Mucosa of stomach (tissue), 1 donor: ENCODE data around the gene MAPK10.

Experiments used
- H3K27me3 ChIP-seq: one replicate; pipeline ENCODE4 v1.7.0; 2013; ENCODE audit warnings: mild to moderate bottlenecking, low read length; ENCODE audit not compliant: control insufficient read depth, insufficient read depth
- H3K36me3 ChIP-seq: one replicate; pipeline ENCODE4 v1.7.0; 2013; ENCODE audit warnings: low read length; ENCODE audit not compliant: control insufficient read depth, insufficient read depth
- H3K4me1 ChIP-seq: one replicate; pipeline ENCODE4 v1.7.0; 2013; ENCODE audit warnings: mild to moderate bottlenecking, low read length; ENCODE audit not compliant: control insufficient read depth, insufficient read depth
- H3K4me3 ChIP-seq: one replicate; pipeline ENCODE4 v1.7.0; 2013; ENCODE audit warnings: low read length
- H3K9ac ChIP-seq: one replicate; pipeline ENCODE4 v1.7.0; 2013; ENCODE audit warnings: mild to moderate bottlenecking, low read length, moderate library complexity
- H3K9me3 ChIP-seq: one replicate; pipeline ENCODE4 v1.7.0; 2013; ENCODE audit warnings: mild to moderate bottlenecking, low read length, moderate library complexity; ENCODE audit not compliant: control insufficient read depth
- donor health status: Pancreatic carcinoma.

MAPK10 gene

GRCh38 chr4:86269354-86269753, 90.5 kb downstream of the MAPK10 start:
- Histone ChIP-seq H3K36me3 (no peaks in the 10 kb centered on the region), H3K4me3 (no peak overlapping the region), H3K9me3 (no peaks in the 10 kb centered on the region), H3K4me1 (no peaks in the 10 kb centered on the region), H3K9ac (no peak overlapping the region), H3K27me3 (no peaks in the 10 kb centered on the region)

DNA sequence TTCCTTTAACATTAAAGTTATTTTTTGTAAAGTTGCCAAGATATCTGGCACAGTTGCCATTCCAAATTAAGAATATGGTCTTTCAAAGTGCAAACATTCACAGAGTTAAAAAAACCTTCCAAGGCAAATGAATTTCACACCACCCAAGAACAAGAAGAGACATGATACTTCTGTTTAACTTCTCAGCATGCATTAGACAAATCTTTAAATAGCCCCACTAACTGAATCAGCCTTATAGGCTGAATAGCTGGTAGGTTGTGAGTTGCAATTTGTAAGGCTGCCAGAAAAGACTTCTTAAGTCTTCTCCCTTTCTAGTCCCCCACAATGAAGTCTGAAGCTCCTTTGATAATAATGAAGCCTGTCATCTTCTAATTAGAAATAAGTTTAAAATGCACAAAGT, 95.6 kb downstream of the MAPK10 start:
- no peaks in the 10 kb centered on the region for H3K9me3 ChIP-seq
- H3K9ac ChIP-seq = no peak overlapping the region
- no peaks in the 10 kb centered on the region for H3K36me3 ChIP-seq
- no peaks in the 10 kb centered on the region for H3K4me1 ChIP-seq
- H3K4me3 ChIP-seq = no peak overlapping the region
- no peaks in the 10 kb centered on the region for H3K27me3 ChIP-seq

DNA sequence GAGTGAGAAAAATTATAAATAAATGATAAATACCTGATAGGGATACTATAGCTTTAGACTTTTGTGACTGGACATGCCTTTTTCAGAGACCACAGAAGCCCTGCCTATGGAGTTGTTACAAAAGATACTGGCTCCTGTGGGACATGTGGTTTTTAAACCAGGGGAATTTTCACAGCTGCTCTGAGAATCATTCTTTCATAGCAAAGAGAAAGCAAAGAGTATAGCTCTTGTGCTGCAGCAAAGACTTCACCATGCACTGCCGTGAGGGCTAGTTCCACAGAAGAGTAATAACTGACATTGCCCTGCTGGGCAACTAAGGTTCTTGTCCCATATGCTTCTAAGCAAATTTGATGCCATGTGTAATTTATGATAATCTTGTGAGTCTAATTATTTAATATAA, 98.2 kb downstream of the MAPK10 start:
- H3K4me1 ChIP-seq = no peaks in the 10 kb centered on the region
- H3K27me3 ChIP-seq = no peaks in the 10 kb centered on the region
- no peaks in the 10 kb centered on the region for H3K36me3 ChIP-seq
- no peaks in the 10 kb centered on the region for H3K9me3 ChIP-seq
- no peak overlapping the region for H3K9ac ChIP-seq
- no peak overlapping the region for H3K4me3 ChIP-seq

DNA sequence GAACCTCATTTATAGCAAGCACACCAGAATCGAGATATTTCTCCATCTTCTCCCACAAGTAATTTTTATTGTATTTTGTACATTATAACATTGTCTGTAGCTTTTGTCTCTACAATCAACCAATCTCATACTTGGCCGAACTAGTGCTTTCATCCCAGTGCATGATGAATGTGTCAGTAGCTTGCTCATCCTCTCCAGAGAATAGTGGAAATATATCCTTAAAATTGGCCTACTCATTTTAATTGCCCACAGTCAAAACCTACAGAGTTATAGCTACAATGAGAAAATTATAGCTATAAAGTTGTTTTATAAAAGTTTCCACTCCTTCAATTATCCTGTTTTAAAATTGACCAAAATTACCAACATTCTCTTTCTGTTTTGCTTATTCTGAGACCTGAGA, 103.8 kb downstream of the MAPK10 start:
- Histone ChIP-seq H3K4me3 (no peak overlapping the region), H3K9me3 (no peaks in the 10 kb centered on the region), H3K4me1 (no peaks in the 10 kb centered on the region), H3K9ac (no peak overlapping the region), H3K36me3 (no peaks in the 10 kb centered on the region), H3K27me3 (no peaks in the 10 kb centered on the region)

DNA sequence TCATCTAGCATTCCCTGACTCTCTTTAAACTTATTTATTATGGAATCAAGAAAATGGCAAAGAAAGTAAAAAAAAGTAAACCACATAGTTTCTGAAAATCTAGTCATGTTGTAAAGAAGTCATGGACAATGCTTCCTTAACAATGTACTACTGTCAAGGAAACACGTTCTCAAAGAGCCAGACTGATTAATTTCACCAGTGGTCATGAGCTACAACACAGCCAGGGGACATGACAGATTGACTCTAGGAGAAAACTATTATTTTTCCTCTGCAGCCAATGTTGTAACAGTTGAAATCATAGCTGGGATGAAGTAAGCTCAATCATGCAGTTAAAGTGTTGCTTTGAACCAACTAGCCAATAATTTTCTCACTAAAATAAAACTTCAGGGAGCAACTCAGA, 109.2 kb downstream of the MAPK10 start:
- Histone ChIP-seq H3K4me1 (no peaks in the 10 kb centered on the region), H3K9me3 (no peaks in the 10 kb centered on the region), H3K9ac (no peak overlapping the region), H3K27me3 (no peaks in the 10 kb centered on the region), H3K4me3 (no peak overlapping the region), H3K36me3 (no peaks in the 10 kb centered on the region)

DNA sequence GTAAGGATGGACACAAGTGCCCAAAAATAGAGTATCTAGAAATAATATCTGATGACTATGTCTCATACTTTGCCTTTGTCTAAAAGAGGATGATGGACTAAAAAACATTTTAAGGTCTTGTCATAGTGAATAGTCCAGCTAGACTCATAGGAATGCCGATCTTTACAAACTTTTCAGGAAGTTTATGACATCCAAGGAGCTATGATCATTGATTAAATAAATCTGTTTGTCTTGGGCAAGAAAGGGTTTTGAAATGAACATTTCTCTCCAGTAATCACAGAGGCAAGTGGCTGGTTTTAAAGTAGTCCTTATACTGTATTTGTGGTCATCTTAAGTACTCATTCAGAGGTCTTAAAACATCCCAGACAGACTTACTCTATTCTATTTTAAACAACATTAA, 109.8 kb downstream of the MAPK10 start:
- no peaks in the 10 kb centered on the region for H3K4me1 ChIP-seq
- no peaks in the 10 kb centered on the region for H3K27me3 ChIP-seq
- H3K9ac ChIP-seq = no peak overlapping the region
- no peaks in the 10 kb centered on the region for H3K9me3 ChIP-seq
- no peak overlapping the region for H3K4me3 ChIP-seq
- no peaks in the 10 kb centered on the region for H3K36me3 ChIP-seq

DNA sequence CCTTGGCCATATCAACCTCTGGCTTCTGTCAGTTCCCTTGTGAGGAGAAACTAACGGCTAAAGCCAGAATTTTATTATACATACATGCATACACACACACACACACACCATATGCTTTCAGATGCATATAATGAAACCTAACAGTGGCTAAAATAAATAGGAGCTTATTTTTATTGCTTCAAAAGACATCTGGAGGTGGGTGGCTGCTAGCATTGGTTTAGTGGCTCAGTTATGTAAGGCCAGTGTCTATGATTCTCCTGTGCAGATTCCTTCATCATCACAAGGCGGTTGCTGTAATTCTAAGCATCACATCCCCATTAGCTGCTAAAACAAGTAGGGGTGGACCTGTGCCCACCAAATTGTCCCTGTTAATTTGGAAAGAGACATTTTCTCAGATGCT, 110.8 kb downstream of the MAPK10 start:
- H3K9me3 ChIP-seq = no peaks in the 10 kb centered on the region

DNA sequence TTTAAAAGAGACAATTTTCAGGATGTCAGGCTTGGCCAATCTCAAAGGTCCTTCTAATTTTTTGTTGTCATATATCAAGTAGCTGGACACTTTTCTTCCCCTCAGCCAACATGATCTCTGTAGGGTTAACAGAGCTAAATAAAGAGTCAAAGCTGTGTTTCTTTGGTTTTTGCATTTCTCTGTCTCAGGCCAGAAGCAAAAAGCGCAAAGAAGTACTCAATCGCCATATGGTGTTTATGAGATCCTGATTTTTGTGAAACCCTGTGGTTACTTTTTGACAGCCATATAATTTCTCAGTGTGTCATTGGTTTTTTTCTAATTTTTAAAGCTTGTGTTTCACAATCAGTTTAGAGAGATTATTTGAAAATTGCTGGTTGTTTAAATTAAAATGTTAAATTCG, 111.9 kb downstream of the MAPK10 start:
- Histone ChIP-seq H3K27me3 (no peaks in the 10 kb centered on the region), H3K9ac (no peak overlapping the region), H3K9me3 (no peaks in the 10 kb centered on the region)

More for the DNA sequence above, 110.8 kb downstream of the MAPK10 start:
- Histone ChIP-seq H3K4me1 (no peaks in the 10 kb centered on the region), H3K9ac (no peak overlapping the region), H3K27me3 (no peaks in the 10 kb centered on the region), H3K4me3 (no peak overlapping the region), H3K36me3 (no peaks in the 10 kb centered on the region)

DNA sequence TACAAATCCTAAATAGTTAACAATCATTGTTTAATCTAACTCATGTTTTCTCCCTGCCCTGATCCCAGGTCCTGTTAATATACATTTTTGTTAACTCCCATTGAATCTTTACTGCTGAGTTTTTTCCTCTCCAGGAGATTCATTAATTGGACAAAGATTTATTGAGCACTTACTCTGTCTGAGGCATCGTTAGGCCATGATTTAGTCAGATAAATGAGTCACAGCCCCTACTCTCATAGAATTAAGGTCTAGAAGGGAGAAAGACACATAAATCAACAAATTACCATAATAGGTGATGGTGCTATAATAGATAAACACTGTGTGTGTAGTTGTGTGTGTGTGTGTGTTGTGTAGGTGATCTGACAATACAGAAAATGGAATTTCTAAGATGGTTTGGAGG, 112.5 kb downstream of the MAPK10 start:
- H3K9me3 ChIP-seq = no peaks in the 10 kb centered on the region
- H3K27me3 ChIP-seq = no peaks in the 10 kb centered on the region
- H3K36me3 ChIP-seq = no peaks in the 10 kb centered on the region
- H3K4me3 ChIP-seq = no peak overlapping the region
- H3K9ac ChIP-seq = no peak overlapping the region
- H3K4me1 ChIP-seq = no peaks in the 10 kb centered on the region

More for the DNA sequence above, 111.9 kb downstream of the MAPK10 start:
- Histone ChIP-seq H3K36me3 (no peaks in the 10 kb centered on the region), H3K4me1 (no peaks in the 10 kb centered on the region), H3K4me3 (no peak overlapping the region)

DNA sequence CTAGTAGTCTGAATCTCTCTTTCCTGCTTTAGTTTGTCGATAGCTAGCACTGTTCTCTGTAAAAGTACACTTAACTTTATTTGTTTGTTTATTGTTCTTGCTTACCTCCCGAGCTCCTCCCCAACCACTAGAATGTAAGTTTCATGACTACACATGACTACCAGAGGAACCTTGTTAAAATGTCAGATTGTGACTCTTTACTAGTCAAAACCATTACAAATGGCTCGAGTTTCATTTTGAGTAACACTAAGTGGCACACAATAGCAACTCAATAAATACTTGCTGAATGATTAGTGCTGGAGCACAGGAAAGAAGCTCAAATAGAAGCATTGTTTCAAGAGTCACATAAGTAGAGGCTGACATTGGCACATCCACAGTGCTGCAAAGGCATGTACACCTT, 116.1 kb downstream of the MAPK10 start:
- Histone ChIP-seq H3K4me1 (no peaks in the 10 kb centered on the region), H3K36me3 (no peaks in the 10 kb centered on the region), H3K9me3 (no peaks in the 10 kb centered on the region), H3K27me3 (no peaks in the 10 kb centered on the region), H3K9ac (no peak overlapping the region), H3K4me3 (no peak overlapping the region)

- Histone ChIP-seq H3K4me3 (no peak overlapping the region), H3K9me3 (no peaks in the 10 kb centered on the region), H3K27me3 (no peaks in the 10 kb centered on the region), H3K36me3 (no peaks in the 10 kb centered on the region), H3K9ac (no peak overlapping the region), H3K4me1 (no peaks in the 10 kb centered on the region)
Observed at GRCh38 chr4:86242677-86243076, 117.2 kb downstream of the MAPK10 start.

- Histone ChIP-seq H3K4me3 (no peak overlapping the region), H3K4me1 (no peaks in the 10 kb centered on the region), H3K36me3 (no peaks in the 10 kb centered on the region), H3K9ac (no peak overlapping the region), H3K27me3 (no peaks in the 10 kb centered on the region), H3K9me3 (no peaks in the 10 kb centered on the region)
Observed at GRCh38 chr4:86235549-86235948, 124.3 kb downstream of the MAPK10 start.

DNA sequence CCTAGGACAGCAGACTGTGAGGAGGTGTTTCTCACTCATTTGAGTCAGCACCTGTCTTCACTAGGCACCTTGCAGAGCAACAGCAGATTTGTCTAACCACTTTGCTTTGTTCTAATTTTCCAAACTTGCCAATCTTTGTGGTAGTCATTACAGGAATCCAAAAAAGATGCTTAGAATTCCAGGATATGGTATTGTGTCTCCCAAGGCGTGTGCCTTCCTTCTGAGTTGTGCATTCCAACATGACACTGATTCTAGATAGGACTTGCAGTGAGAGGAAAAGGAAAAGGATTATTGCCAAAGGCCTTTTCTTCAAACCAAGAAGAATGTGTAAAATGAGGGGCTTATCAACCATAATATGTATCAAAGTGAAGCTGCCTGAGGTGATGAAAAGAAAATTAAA, 126.2 kb downstream of the MAPK10 start:
- Histone ChIP-seq H3K4me3 (no peak overlapping the region), H3K9ac (no peak overlapping the region), H3K27me3 (no peaks in the 10 kb centered on the region), H3K9me3 (no peaks in the 10 kb centered on the region), H3K36me3 (no peaks in the 10 kb centered on the region), H3K4me1 (no peaks in the 10 kb centered on the region)
